Sigmoid colon (tissue), 4 donors: ENCODE measurements around the gene KCNJ6.

Experiments used
- EP300 ChIP-seq, 4 donors: sonication (generic); formaldehyde crosslinking; IDR thresholded peaks; one replicate each; pipeline ENCODE4 v1.6.1; 2017; ENCODE audit warnings: antibody characterized with exemption in 4 of 4
- POLR2A ChIP-seq, 2 donors: fragments of 450-650 bp; IDR thresholded peaks; one replicate each; pipeline ENCODE4 v1.6.1; 2016; ENCODE audit warnings: antibody characterized with exemption in 2 of 2, mild to moderate bottlenecking in 2 of 2, moderate library complexity in 2 of 2
- POLR2AphosphoS5 ChIP-seq, 4 donors: sonication (generic); formaldehyde crosslinking; IDR thresholded peaks; one replicate each; pipeline ENCODE4 v1.6.1; 2017; ENCODE audit warnings: antibody characterized with exemption in 4 of 4
- TF ChIP-seq, protein P1 (sequence below), 4 experiments: fragments of 450-650 bp in 3 of 4; fragments of 200-600 bp in 1 of 4; IDR thresholded peaks; one replicate each; pipeline ENCODE4 v1.5.1; 2016 to 2019; ENCODE audit warnings: antibody characterized with exemption in 4 of 4, mild to moderate bottlenecking in 3 of 4, moderate library complexity in 2 of 4

DNA sequence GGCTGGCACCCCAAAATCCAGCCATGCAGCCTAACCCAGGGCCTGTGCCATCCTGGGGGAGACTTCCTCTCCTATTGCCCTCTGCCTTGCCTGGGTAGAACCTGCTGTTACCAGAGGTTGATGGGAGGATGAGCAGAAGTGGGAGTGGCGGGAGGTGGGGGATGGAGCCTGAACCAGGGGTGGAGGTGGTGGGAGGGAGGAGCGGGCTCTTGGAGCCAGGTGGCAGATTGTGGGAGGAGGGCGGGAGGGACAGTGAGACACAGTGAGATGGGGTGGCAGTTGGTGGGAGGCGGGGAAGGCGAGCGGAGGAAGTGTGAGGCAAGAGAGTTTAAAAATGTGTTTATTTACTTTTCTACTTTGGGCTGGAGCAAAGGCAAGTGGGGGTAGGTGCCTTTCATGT lies 87.3 kb downstream of the KCNJ6 start:
- TF ChIP-seq, protein P1, sequence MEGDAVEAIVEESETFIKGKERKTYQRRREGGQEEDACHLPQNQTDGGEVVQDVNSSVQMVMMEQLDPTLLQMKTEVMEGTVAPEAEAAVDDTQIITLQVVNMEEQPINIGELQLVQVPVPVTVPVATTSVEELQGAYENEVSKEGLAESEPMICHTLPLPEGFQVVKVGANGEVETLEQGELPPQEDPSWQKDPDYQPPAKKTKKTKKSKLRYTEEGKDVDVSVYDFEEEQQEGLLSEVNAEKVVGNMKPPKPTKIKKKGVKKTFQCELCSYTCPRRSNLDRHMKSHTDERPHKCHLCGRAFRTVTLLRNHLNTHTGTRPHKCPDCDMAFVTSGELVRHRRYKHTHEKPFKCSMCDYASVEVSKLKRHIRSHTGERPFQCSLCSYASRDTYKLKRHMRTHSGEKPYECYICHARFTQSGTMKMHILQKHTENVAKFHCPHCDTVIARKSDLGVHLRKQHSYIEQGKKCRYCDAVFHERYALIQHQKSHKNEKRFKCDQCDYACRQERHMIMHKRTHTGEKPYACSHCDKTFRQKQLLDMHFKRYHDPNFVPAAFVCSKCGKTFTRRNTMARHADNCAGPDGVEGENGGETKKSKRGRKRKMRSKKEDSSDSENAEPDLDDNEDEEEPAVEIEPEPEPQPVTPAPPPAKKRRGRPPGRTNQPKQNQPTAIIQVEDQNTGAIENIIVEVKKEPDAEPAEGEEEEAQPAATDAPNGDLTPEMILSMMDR (IDR thresholded peaks at IDR 0.05) = no peak
- TF ChIP-seq POLR2A (IDR thresholded peaks at IDR 0.05) = no peak
- TF ChIP-seq POLR2AphosphoS5 (IDR thresholded peaks at IDR 0.05) = no peak
- no peak for TF ChIP-seq EP300 (IDR thresholded peaks at IDR 0.05)
